ENCODE measurements around the gene POPDC2. TPM values are rescaled to one million over a fixed set of nuclear protein-coding genes. Genes with fewer than 3 reads are reported as not detected.

The POPDC2 gene
- total and polyA plus RNA-seq, 2 donors from 2014 or later, result 3.2 to 7.3 TPM

GRCh38 chr3:119647171-119647570 lies 13.2 kb downstream of the POPDC2 start:
- TF ChIP-seq CTCF (IDR thresholded peaks at IDR 0.05; ENCODE audit: borderline replicate concordance, extremely low read depth, insufficient read depth), result no peak
- H3K4me3 ChIP-seq (ENCODE audit: low read length in 3 of 3), result no peak overlapping the region
- H3K9me3 ChIP-seq (ENCODE audit: control insufficient read depth in 2 of 3, insufficient read depth in 1 of 3, low read length in 3 of 3), result no peaks in the 10 kb centered on the region
- FAIRE-seq (no peak), DNase-seq (peak in 4 of 5 donors; percentile 53 to 83 (median 68))
- H3K9ac ChIP-seq (ENCODE audit: low read length in 3 of 3), result no peak overlapping the region
- peak overlapping the region; percentile 63 to 84 for H3K27ac ChIP-seq (ENCODE audit: low read depth in 2 of 2, low read length in 2 of 2)
- peaks cover 0 to under 1% (median under 1%) of the 10 kb centered on the region in 3 donors for H3K36me3 ChIP-seq (ENCODE audit: control insufficient read depth in 2 of 3, insufficient read depth in 3 of 3, low read length in 3 of 3)
- no peaks in the 10 kb centered on the region for H3K27me3 ChIP-seq (ENCODE audit: control insufficient read depth, insufficient read depth, low read length)
- H3K4me1 ChIP-seq (ENCODE audit: control insufficient read depth in 2 of 3, insufficient read depth in 2 of 3, low read depth in 1 of 3, low read length in 3 of 3), result peaks cover 0 to 4% (median 0%) of the 10 kb centered on the region in 3 donors
- intact Hi-C loops (cut with DNase I), result no loop called here

- no peak overlapping the region for H3K4me3 ChIP-seq (ENCODE audit: low read length in 3 of 3)
- TF ChIP-seq CTCF (IDR thresholded peaks at IDR 0.05; ENCODE audit: borderline replicate concordance, extremely low read depth, insufficient read depth), result no peak
- intact Hi-C loops (cut with DNase I), result no loop called here
- H3K27me3 ChIP-seq (ENCODE audit: control insufficient read depth, insufficient read depth, low read length), result no peaks in the 10 kb centered on the region
- H3K9me3 ChIP-seq (ENCODE audit: control insufficient read depth in 2 of 3, insufficient read depth in 1 of 3, low read length in 3 of 3), result no peaks in the 10 kb centered on the region
- FAIRE-seq (no peak), DNase-seq (no peak)
- no peak overlapping the region for H3K9ac ChIP-seq (ENCODE audit: low read length in 3 of 3)
- peaks cover 0 to 4% (median 4%) of the 10 kb centered on the region in 3 donors for H3K36me3 ChIP-seq (ENCODE audit: control insufficient read depth in 2 of 3, insufficient read depth in 3 of 3, low read length in 3 of 3)
- peak overlapping the region in 1 of 2 donors; percentile 32 for H3K27ac ChIP-seq (ENCODE audit: low read depth in 2 of 2, low read length in 2 of 2)
- peaks cover 0 to 4% (median 0%) of the 10 kb centered on the region in 3 donors for H3K4me1 ChIP-seq (ENCODE audit: control insufficient read depth in 2 of 3, insufficient read depth in 2 of 3, low read depth in 1 of 3, low read length in 3 of 3)
These were observed 14.6 kb downstream of the POPDC2 start for GRCh38 chr3:119645813-119646212.

GRCh38 chr3:119644481-119644880 lies 15.9 kb downstream of the POPDC2 start:
- H3K27me3 ChIP-seq (ENCODE audit: control insufficient read depth, insufficient read depth, low read length), result no peaks in the 10 kb centered on the region
- no peak for TF ChIP-seq CTCF (IDR thresholded peaks at IDR 0.05; ENCODE audit: borderline replicate concordance, extremely low read depth, insufficient read depth)
- H3K4me3 ChIP-seq (ENCODE audit: low read length in 3 of 3), result no peak overlapping the region
- H3K9me3 ChIP-seq (ENCODE audit: control insufficient read depth in 2 of 3, insufficient read depth in 1 of 3, low read length in 3 of 3), result no peaks in the 10 kb centered on the region
- intact Hi-C loops (cut with DNase I), result no loop called here
- no peak for FAIRE-seq
- H3K36me3 ChIP-seq (ENCODE audit: control insufficient read depth in 2 of 3, insufficient read depth in 3 of 3, low read length in 3 of 3), result peaks cover 0 to 4% (median 4%) of the 10 kb centered on the region in 3 donors
- H3K4me1 ChIP-seq (ENCODE audit: control insufficient read depth in 2 of 3, insufficient read depth in 2 of 3, low read depth in 1 of 3, low read length in 3 of 3), result peaks cover 0 to 4% (median 0%) of the 10 kb centered on the region in 3 donors
- no peak for DNase-seq
- H3K27ac ChIP-seq (ENCODE audit: low read depth in 2 of 2, low read length in 2 of 2), result no peak overlapping the region
- no peak overlapping the region for H3K9ac ChIP-seq (ENCODE audit: low read length in 3 of 3)

- intact Hi-C loops (cut with DNase I), result no loop called here
- FAIRE-seq, result no peak
- TF ChIP-seq CTCF (IDR thresholded peaks at IDR 0.05; ENCODE audit: borderline replicate concordance, extremely low read depth, insufficient read depth), result no peak
- Histone ChIP-seq H3K4me3 (ENCODE audit: low read length in 3 of 3) (no peak overlapping the region), H3K9me3 (ENCODE audit: control insufficient read depth in 2 of 3, insufficient read depth in 1 of 3, low read length in 3 of 3) (no peaks in the 10 kb centered on the region), H3K27ac (ENCODE audit: low read depth in 2 of 2, low read length in 2 of 2) (no peak overlapping the region), H3K27me3 (ENCODE audit: control insufficient read depth, insufficient read depth, low read length) (no peaks in the 10 kb centered on the region), H3K36me3 (ENCODE audit: control insufficient read depth in 2 of 3, insufficient read depth in 3 of 3, low read length in 3 of 3) (peaks cover 0 to 4% (median 4%) of the 10 kb centered on the region in 3 donors), H3K9ac (ENCODE audit: low read length in 3 of 3) (no peak overlapping the region), H3K4me1 (ENCODE audit: control insufficient read depth in 2 of 3, insufficient read depth in 2 of 3, low read depth in 1 of 3, low read length in 3 of 3) (peaks cover 0 to 6% (median 0%) of the 10 kb centered on the region in 3 donors)
- DNase-seq, result no peak
These were observed 16.9 kb downstream of the POPDC2 start for GRCh38 chr3:119643528-119643927.

Measured in kidney (tissue), 14 donors.